ENCODE results near the gene KLHDC8A. TPM values are rescaled to one million over a fixed set of nuclear protein-coding genes. Genes with fewer than 3 reads are reported as not detected.
A peak's percentile ranks its signal among the peaks of the same experiment; 100 is the strongest.

KLHDC8A gene
- total and polyA plus RNA-seq, 9 of the 15 experiments (the other 6 are each of a cell fraction or from before 2014, with no cell fraction given): 0.01 to 0.54 (median 0.04) TPM; not detected in 6

DNA sequence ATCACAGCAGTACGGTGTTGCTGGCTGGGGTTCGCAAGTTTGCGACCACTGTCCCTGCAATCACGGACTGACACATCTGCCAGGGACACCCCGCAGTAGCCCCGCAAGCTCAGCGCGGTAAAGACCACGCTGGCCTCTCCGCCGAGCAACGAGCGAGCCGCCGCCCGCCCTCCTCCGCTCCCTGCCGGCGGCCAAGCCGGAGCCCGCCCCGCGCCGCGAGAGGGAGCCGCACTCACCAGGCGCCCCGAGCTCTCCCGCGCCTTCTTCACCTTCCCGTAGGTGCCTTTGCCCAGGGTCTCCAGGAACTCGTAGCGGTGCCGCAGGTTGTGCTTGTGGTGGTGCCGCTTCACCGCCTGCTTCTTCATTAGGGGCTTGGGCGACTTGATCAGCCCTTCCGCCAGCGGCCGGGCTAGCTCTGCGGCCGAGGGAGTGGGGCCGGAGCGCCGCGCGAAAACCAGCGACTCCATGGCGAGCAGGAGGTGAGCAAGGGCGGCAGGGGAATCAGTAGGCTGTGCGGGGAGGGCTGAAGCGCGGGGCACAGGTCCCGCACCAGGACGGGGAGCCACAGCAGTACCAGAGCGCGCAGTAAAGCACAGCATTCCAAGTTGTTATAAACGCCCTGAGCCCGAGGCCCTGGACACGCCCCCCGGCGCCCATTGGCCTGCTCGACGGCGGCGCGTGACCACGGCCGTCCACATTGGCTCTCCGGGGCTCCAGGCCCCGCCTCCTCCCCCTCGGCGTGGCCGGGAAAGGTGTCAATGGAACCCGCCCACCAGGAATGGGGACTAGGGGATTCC, 35.4 kb downstream of the KLHDC8A start, which contains the start of gene NUAK2 (continued):
- TF ChIP-seq, protein P1, sequence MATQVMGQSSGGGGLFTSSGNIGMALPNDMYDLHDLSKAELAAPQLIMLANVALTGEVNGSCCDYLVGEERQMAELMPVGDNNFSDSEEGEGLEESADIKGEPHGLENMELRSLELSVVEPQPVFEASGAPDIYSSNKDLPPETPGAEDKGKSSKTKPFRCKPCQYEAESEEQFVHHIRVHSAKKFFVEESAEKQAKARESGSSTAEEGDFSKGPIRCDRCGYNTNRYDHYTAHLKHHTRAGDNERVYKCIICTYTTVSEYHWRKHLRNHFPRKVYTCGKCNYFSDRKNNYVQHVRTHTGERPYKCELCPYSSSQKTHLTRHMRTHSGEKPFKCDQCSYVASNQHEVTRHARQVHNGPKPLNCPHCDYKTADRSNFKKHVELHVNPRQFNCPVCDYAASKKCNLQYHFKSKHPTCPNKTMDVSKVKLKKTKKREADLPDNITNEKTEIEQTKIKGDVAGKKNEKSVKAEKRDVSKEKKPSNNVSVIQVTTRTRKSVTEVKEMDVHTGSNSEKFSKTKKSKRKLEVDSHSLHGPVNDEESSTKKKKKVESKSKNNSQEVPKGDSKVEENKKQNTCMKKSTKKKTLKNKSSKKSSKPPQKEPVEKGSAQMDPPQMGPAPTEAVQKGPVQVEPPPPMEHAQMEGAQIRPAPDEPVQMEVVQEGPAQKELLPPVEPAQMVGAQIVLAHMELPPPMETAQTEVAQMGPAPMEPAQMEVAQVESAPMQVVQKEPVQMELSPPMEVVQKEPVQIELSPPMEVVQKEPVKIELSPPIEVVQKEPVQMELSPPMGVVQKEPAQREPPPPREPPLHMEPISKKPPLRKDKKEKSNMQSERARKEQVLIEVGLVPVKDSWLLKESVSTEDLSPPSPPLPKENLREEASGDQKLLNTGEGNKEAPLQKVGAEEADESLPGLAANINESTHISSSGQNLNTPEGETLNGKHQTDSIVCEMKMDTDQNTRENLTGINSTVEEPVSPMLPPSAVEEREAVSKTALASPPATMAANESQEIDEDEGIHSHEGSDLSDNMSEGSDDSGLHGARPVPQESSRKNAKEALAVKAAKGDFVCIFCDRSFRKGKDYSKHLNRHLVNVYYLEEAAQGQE (IDR thresholded peaks at IDR 0.05; ENCODE audit: borderline replicate concordance): peak; percentile 32; the same call in 1 of the 2 replicates
- TF ChIP-seq, protein P1 (CRISPR knock-in tag; IDR thresholded peaks at IDR 0.05; ENCODE audit: low read depth): no peak
- TF ChIP-seq, protein P2, sequence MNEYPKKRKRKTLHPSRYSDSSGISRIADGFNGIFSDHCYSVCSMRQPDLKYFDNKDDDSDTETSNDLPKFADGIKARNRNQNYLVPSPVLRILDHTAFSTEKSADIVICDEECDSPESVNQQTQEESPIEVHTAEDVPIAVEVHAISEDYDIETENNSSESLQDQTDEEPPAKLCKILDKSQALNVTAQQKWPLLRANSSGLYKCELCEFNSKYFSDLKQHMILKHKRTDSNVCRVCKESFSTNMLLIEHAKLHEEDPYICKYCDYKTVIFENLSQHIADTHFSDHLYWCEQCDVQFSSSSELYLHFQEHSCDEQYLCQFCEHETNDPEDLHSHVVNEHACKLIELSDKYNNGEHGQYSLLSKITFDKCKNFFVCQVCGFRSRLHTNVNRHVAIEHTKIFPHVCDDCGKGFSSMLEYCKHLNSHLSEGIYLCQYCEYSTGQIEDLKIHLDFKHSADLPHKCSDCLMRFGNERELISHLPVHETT (CRISPR knock-in tag; conservative IDR thresholded peaks at IDR 0.05 in 1 of 2, IDR thresholded peaks at IDR 0.05 in 1 of 2): no peak
- TF ChIP-seq ZNF232 (CRISPR knock-in tag; IDR thresholded peaks at IDR 0.05): peak; percentile 96; the same call in 1 of the 2 replicates
- TF ChIP-seq, protein P3, sequence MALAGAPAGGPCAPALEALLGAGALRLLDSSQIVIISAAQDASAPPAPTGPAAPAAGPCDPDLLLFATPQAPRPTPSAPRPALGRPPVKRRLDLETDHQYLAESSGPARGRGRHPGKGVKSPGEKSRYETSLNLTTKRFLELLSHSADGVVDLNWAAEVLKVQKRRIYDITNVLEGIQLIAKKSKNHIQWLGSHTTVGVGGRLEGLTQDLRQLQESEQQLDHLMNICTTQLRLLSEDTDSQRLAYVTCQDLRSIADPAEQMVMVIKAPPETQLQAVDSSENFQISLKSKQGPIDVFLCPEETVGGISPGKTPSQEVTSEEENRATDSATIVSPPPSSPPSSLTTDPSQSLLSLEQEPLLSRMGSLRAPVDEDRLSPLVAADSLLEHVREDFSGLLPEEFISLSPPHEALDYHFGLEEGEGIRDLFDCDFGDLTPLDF (CRISPR knock-in tag; IDR thresholded peaks at IDR 0.05): peak; percentile 75; the same call in 1 of the 2 replicates
- TF ChIP-seq, protein P4, sequence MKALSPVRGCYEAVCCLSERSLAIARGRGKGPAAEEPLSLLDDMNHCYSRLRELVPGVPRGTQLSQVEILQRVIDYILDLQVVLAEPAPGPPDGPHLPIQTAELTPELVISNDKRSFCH (CRISPR knock-in tag; IDR thresholded peaks at IDR 0.05): no peak
- TF ChIP-seq, protein P4 (tag; IDR thresholded peaks at IDR 0.05): peak; percentile 47; the same call in 1 of the 2 replicates
- TF ChIP-seq ZNF165 (CRISPR knock-in tag; IDR thresholded peaks at IDR 0.05; ENCODE audit: borderline replicate concordance): peak; percentile 47; the same call in 1 of the 2 replicates
- TF ChIP-seq SREBF1 (IDR thresholded peaks at IDR 0.05; ENCODE audit: borderline replicate concordance, low read depth, low read length): no peak
- TF ChIP-seq, protein P5, sequence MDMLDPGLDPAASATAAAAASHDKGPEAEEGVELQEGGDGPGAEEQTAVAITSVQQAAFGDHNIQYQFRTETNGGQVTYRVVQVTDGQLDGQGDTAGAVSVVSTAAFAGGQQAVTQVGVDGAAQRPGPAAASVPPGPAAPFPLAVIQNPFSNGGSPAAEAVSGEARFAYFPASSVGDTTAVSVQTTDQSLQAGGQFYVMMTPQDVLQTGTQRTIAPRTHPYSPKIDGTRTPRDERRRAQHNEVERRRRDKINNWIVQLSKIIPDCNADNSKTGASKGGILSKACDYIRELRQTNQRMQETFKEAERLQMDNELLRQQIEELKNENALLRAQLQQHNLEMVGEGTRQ (CRISPR knock-in tag; IDR thresholded peaks at IDR 0.05): peak; percentile 91
- no peak for TF ChIP-seq BCOR (IDR thresholded peaks at IDR 0.05)
